Measurements from ENCODE around the gene GOT1. TPM values are rescaled to one million over a fixed set of nuclear protein-coding genes. Genes with fewer than 3 reads are reported as not detected.

Gene GOT1
- total and polyA plus RNA-seq, 2 of the 8 experiments (the other 6 are each of a cell fraction or from before 2014, with no cell fraction given): 16.7 to 47.0 TPM

DNA sequence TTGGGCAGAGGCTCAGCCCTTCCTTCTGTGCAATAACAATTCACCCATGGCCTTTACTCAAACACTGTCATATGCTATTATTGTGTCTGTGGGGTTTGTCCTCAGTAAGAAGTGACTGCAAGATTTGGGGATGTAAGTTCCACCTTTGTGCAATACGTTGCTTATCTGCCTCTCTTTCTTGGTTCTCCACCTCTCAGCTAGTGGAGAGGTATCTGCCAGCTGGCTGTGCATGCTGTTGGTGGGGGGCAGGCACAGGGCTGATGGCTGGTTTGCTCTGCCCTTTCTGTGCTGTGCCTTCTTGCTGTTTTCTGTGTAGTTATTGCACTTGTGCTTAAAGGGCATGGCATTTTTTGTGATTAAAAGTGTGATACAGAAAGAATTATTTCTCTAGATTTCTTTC, 65.1 kb downstream of the GOT1 start:
- ChIA-PET POLR2A (ENCODE audit: partially characterized antibody) (no interaction called here), CTCF (ENCODE audit: partially characterized antibody) (no interaction called here)
- no peak overlapping the region for H2BK12ac ChIP-seq (ENCODE audit: low read depth, low read length)
- H2BK120ac ChIP-seq (replicated peaks; ENCODE audit: low read depth, low read length): no peak overlapping the region
- H3K56ac ChIP-seq (replicated peaks; ENCODE audit: insufficient read length, low read depth, low read length): no peak overlapping the region
- no peak overlapping the region for H2BK20ac ChIP-seq (ENCODE audit: low read length)
- H2BK15ac ChIP-seq (ENCODE audit: low read length): no peak overlapping the region
- no peaks in the 10 kb centered on the region for H3K4me1 ChIP-seq (replicated peaks in 1 of 4; ENCODE audit: control insufficient read depth in 3 of 4, insufficient read depth in 4 of 4, low read length in 3 of 4)
- H3K27ac ChIP-seq (ENCODE audit: low read depth, low read length): no peak overlapping the region
- H3K79me2 ChIP-seq (ENCODE audit: control insufficient read depth in 1 of 2, insufficient read depth in 2 of 2, low read length in 2 of 2): no peaks in the 10 kb centered on the region
- no peak overlapping the region for H2AK5ac ChIP-seq (ENCODE audit: low read depth, low read length)
- no peaks in the 10 kb centered on the region for H3K27me3 ChIP-seq (replicated peaks in 1 of 4; ENCODE audit: control insufficient read depth in 3 of 4, extremely low read depth in 1 of 4, insufficient read depth in 3 of 4, low read length in 3 of 4)
- no peak overlapping the region for H4K8ac ChIP-seq (ENCODE audit: extremely low read depth, insufficient read depth, low read length)
- WGBS, 2 experiments (ENCODE audit: extremely low coverage in 1 of 2, insufficient coverage in 1 of 2, insufficient read length in 1 of 2, insufficient replicate concordance in 2 of 2, low coverage in 1 of 2, low lambda C conversion rate in 2 of 2, missing lambda C conversion rate in 1 of 2): 82% methylated on average over 1 of the region's 1 CpG; no CpG with 5 or more reads in 1 of the 2 experiments
- no peak overlapping the region for H3K4me3 ChIP-seq (ENCODE audit: extremely low read depth in 1 of 4, insufficient read depth in 2 of 4, low read depth in 3 of 4, low read length in 4 of 4)
- H4K20me1 ChIP-seq (replicated peaks in 1 of 2; ENCODE audit: control insufficient read depth in 1 of 2, insufficient read depth in 2 of 2, low read length in 2 of 2): no peaks in the 10 kb centered on the region
- no peak overlapping the region for H3K4ac ChIP-seq (replicated peaks; ENCODE audit: insufficient read length, low read depth, low read length)
- no peaks in the 10 kb centered on the region for H3K23me2 ChIP-seq (ENCODE audit: low read depth, low read length)
- no peaks in the 10 kb centered on the region for H3K36me3 ChIP-seq (ENCODE audit: control insufficient read depth in 2 of 4, insufficient read depth in 4 of 4, low read length in 3 of 4)
- no peak overlapping the region for H3K18ac ChIP-seq (ENCODE audit: extremely low read depth, low read length)
- no peak overlapping the region for H3K23ac ChIP-seq (ENCODE audit: insufficient read length)
- H3K9ac ChIP-seq (replicated peaks in 1 of 4; ENCODE audit: extremely low read depth in 1 of 4, low read depth in 3 of 4, low read length in 3 of 4): no peak overlapping the region
- no peak overlapping the region for H4K91ac ChIP-seq (replicated peaks; ENCODE audit: insufficient read length, low read length)
- H2AFZ ChIP-seq (ENCODE audit: low read length): no peak overlapping the region
- no peak for DNase-seq (ENCODE audit: low read depth in 1 of 2, low spot score in 2 of 2)
- no peak overlapping the region for H3K4me2 ChIP-seq (ENCODE audit: insufficient read depth in 1 of 2, low read depth in 2 of 2, low read length in 2 of 2)
- no peak overlapping the region for H4K5ac ChIP-seq (ENCODE audit: insufficient read length, low read depth, low read length)
- H3K9me3 ChIP-seq (ENCODE audit: insufficient read depth in 2 of 2, low read depth in 1 of 2, low read length in 1 of 2): no peaks in the 10 kb centered on the region
- TF ChIP-seq RFX5 (IDR thresholded peaks at IDR 0.05; ENCODE audit: borderline replicate concordance, low read depth, low read length): no peak
- no peak for TF ChIP-seq CBX8 (IDR thresholded peaks at IDR 0.05; ENCODE audit: borderline replicate concordance, low read depth, low read length)
- TF ChIP-seq POU5F1 (IDR thresholded peaks at IDR 0.05; ENCODE audit: low read depth, low read length): no peak
- no peak for TF ChIP-seq SIX5 (IDR thresholded peaks at IDR 0.05; ENCODE audit: low read depth, low read length)
- TF ChIP-seq SIRT6 (IDR thresholded peaks at IDR 0.05; ENCODE audit: low read length): no peak
- no peak for TF ChIP-seq BCL11A (IDR thresholded peaks at IDR 0.05; ENCODE audit: low read depth in 2 of 2, low read length in 2 of 2)
- TF ChIP-seq, protein P1, sequence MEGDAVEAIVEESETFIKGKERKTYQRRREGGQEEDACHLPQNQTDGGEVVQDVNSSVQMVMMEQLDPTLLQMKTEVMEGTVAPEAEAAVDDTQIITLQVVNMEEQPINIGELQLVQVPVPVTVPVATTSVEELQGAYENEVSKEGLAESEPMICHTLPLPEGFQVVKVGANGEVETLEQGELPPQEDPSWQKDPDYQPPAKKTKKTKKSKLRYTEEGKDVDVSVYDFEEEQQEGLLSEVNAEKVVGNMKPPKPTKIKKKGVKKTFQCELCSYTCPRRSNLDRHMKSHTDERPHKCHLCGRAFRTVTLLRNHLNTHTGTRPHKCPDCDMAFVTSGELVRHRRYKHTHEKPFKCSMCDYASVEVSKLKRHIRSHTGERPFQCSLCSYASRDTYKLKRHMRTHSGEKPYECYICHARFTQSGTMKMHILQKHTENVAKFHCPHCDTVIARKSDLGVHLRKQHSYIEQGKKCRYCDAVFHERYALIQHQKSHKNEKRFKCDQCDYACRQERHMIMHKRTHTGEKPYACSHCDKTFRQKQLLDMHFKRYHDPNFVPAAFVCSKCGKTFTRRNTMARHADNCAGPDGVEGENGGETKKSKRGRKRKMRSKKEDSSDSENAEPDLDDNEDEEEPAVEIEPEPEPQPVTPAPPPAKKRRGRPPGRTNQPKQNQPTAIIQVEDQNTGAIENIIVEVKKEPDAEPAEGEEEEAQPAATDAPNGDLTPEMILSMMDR (IDR thresholded peaks at IDR 0.05; ENCODE audit: control extremely low read depth in 1 of 3, insufficient read depth in 1 of 3, low read depth in 1 of 3, low read length in 3 of 3): no peak
- no peak for TF ChIP-seq NRF1 (IDR thresholded peaks at IDR 0.05; ENCODE audit: low read depth, low read length)
- TF ChIP-seq TAF7 (optimal IDR thresholded peaks at IDR 0.05; ENCODE audit: borderline replicate concordance, low read depth, low read length): no peak
- no peak for TF ChIP-seq RBBP5 (IDR thresholded peaks at IDR 0.05; ENCODE audit: borderline replicate concordance, low read depth, low read length)
- TF ChIP-seq SIN3A (conservative IDR thresholded peaks at IDR 0.05 in 1 of 2, IDR thresholded peaks at IDR 0.05 in 1 of 2; ENCODE audit: low read depth in 1 of 2, low read length in 2 of 2): no peak
- H3K14ac ChIP-seq (ENCODE audit: insufficient read length): no peak overlapping the region
- no peak for FAIRE-seq
- H3K79me1 ChIP-seq (ENCODE audit: low read depth, low read length): no peaks in the 10 kb centered on the region
- H2BK5ac ChIP-seq (ENCODE audit: low read depth, low read length): no peak overlapping the region

All from H1 (cell line).